Loucy (cell line): ENCODE measurements around the gene XXYLT1.

ENCODE experiments used
- H2AFZ ChIP-seq: fragments of 200-600 bp; sonication (generic); 2 replicates; pipeline ENCODE4 v1.6.0; 2016; ENCODE audit warnings: antibody characterized with exemption, mild to moderate bottlenecking, low read length, moderate library complexity
- H3F3A ChIP-seq: fragments of 200-600 bp; 2 replicates; pipeline ENCODE4 v1.6.0; 2016; ENCODE audit warnings: antibody characterized with exemption, low read depth, mild to moderate bottlenecking
- H3K27me3 ChIP-seq: fragments of 200-600 bp; sonication (generic); 2 replicates; pipeline ENCODE4 v1.6.1; 2014; ENCODE audit warnings: low read length, mild to moderate bottlenecking; ENCODE audit not compliant: insufficient read depth, poor library complexity, severe bottlenecking
- H3K36me3 ChIP-seq: fragments of 200-600 bp; sonication (generic); 2 replicates; pipeline ENCODE4 v1.6.1; 2016; ENCODE audit warnings: low read length; ENCODE audit not compliant: insufficient read depth
- H3K4me1 ChIP-seq: fragments of 200-600 bp; sonication (generic); 2 replicates; pipeline ENCODE4 v1.5.1; 2014; ENCODE audit warnings: low read length, mild to moderate bottlenecking; ENCODE audit not compliant: insufficient read depth, poor library complexity, severe bottlenecking
- H3K4me2 ChIP-seq: fragments of 200-600 bp; sonication (generic); 2 replicates; pipeline ENCODE4 v1.6.0; 2014; ENCODE audit warnings: antibody characterized with exemption, low read length, low read depth, mild to moderate bottlenecking; ENCODE audit not compliant: poor library complexity, severe bottlenecking
- H3K4me3 ChIP-seq: fragments of 200-600 bp; sonication (generic); 2 replicates; pipeline ENCODE4 v1.5.1; 2014; ENCODE audit warnings: low read length, mild to moderate bottlenecking, mixed read lengths; ENCODE audit not compliant: poor library complexity, severe bottlenecking
- H3K79me2 ChIP-seq: fragments of 200-600 bp; sonication (generic); 2 replicates; pipeline ENCODE4 v1.6.1; 2014; ENCODE audit warnings: low read length; ENCODE audit not compliant: insufficient read depth
- H3K9ac ChIP-seq: fragments of 200-600 bp; sonication (generic); 2 replicates; pipeline ENCODE4 v1.6.0; 2014; ENCODE audit warnings: mild to moderate bottlenecking, low read depth, low read length, moderate library complexity; ENCODE audit not compliant: poor library complexity, severe bottlenecking
- H3K9me2 ChIP-seq: fragments of 200-600 bp; sonication (generic); replicated peaks from 2 replicates; pipeline ENCODE4 v1.6.1; 2016; ENCODE audit warnings: low read depth, low read length, mixed read lengths
- H3K9me3 ChIP-seq: fragments of 200-600 bp; sonication (generic); 2 replicates; pipeline ENCODE4 v1.6.1; 2014; ENCODE audit warnings: mild to moderate bottlenecking, antibody characterized with exemption, low read length, low read depth; ENCODE audit not compliant: insufficient read depth
- H4K20me1 ChIP-seq: fragments of 200-600 bp; sonication (generic); 2 replicates; pipeline ENCODE4 v1.6.0; 2014; ENCODE audit warnings: antibody characterized with exemption, low read length, mild to moderate bottlenecking; ENCODE audit not compliant: insufficient read depth, poor library complexity, severe bottlenecking
- EZH2phosphoT487 ChIP-seq: fragments of 200-600 bp; IDR thresholded peaks from 2 replicates; pipeline ENCODE4 v1.6.1; 2018; ENCODE audit warnings: antibody characterized with exemption, mild to moderate bottlenecking, moderate library complexity, borderline replicate concordance
- TF ChIP-seq, protein P1 (sequence below): fragments of 200-600 bp; sonication (generic); conservative IDR thresholded peaks from 2 replicates; pipeline ENCODE4 v1.5.1; 2014; ENCODE audit warnings: mild to moderate bottlenecking, antibody characterized with exemption, low read length

The XXYLT1 gene

DNA sequence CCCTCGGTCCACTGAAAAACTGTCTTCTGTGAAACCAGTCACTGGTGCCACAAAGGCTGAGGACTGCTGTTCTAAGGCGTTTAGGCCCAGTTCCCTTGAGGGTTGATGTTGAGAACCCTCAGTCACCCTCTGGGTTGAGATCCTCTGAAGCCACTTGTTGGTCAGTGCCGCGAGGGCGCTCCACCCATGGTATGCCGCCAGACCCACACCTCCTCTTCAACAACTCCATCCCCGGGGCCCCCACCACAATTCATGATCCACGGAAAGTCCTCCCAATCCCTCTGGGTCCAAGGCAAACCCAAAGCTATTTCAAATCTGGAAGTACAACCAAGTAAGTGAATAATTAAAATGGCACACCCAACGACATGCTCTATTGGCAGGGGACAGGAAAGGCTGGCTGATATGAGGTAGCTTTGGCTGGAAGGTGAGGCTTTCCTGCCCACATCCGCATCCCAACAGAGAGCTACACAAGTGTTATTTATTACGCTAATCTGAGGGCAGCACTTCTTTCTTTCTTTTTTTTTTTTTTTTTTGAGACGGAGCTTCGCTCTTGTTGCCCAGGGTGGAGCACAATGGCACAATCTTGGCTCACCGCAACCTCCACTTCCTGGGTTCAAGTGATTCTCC is 58.1 kb downstream of the XXYLT1 start:
- H2AFZ ChIP-seq, result no peak overlapping the region

GRCh38 chr3:195212033-195212748 is 58.8 kb downstream of the XXYLT1 start:
- no peaks in the 10 kb centered on the region; the same call in 1 of the 2 replicates for H3K36me3 ChIP-seq
- H3K9me3 ChIP-seq, result no peaks in the 10 kb centered on the region
- no peak overlapping the region for H3K4me2 ChIP-seq
- H3K79me2 ChIP-seq, result peaks cover 34% of the 10 kb centered on the region; the same call in 1 of the 2 replicates
- H3K4me3 ChIP-seq, result no peak overlapping the region
- TF ChIP-seq EZH2phosphoT487, result no peak
- TF ChIP-seq, protein P1, sequence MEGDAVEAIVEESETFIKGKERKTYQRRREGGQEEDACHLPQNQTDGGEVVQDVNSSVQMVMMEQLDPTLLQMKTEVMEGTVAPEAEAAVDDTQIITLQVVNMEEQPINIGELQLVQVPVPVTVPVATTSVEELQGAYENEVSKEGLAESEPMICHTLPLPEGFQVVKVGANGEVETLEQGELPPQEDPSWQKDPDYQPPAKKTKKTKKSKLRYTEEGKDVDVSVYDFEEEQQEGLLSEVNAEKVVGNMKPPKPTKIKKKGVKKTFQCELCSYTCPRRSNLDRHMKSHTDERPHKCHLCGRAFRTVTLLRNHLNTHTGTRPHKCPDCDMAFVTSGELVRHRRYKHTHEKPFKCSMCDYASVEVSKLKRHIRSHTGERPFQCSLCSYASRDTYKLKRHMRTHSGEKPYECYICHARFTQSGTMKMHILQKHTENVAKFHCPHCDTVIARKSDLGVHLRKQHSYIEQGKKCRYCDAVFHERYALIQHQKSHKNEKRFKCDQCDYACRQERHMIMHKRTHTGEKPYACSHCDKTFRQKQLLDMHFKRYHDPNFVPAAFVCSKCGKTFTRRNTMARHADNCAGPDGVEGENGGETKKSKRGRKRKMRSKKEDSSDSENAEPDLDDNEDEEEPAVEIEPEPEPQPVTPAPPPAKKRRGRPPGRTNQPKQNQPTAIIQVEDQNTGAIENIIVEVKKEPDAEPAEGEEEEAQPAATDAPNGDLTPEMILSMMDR, result no peak
- peaks cover 2% of the 10 kb centered on the region for H4K20me1 ChIP-seq
- peaks cover 3% of the 10 kb centered on the region for H3K4me1 ChIP-seq
- H3K9me2 ChIP-seq, result no peaks in the 10 kb centered on the region
- no peaks in the 10 kb centered on the region for H3F3A ChIP-seq
- H2AFZ ChIP-seq, result no peak overlapping the region
- H3K27me3 ChIP-seq, result no peaks in the 10 kb centered on the region
- H3K9ac ChIP-seq, result no peak overlapping the region

More for the DNA sequence above, 58.1 kb downstream of the XXYLT1 start:
- no peaks in the 10 kb centered on the region for H3K9me3 ChIP-seq
- H3K4me2 ChIP-seq, result no peak overlapping the region
- no peak overlapping the region for H3K4me3 ChIP-seq
- TF ChIP-seq, protein P1, result no peak
- TF ChIP-seq EZH2phosphoT487, result no peak
- H3K9me2 ChIP-seq, result no peaks in the 10 kb centered on the region
- no peaks in the 10 kb centered on the region; the same call in 1 of the 2 replicates for H3K36me3 ChIP-seq
- H4K20me1 ChIP-seq, result peaks cover 2% of the 10 kb centered on the region
- no peak overlapping the region for H3K9ac ChIP-seq
- no peaks in the 10 kb centered on the region for H3K27me3 ChIP-seq
- peaks cover 1% of the 10 kb centered on the region for H3K4me1 ChIP-seq
- H3K79me2 ChIP-seq, result peaks cover 32% of the 10 kb centered on the region; the same call in 1 of the 2 replicates
- no peaks in the 10 kb centered on the region for H3F3A ChIP-seq

GRCh38 chr3:195210266-195210973 is 60.5 kb downstream of the XXYLT1 start:
- Histone ChIP-seq H4K20me1 (peaks cover 2% of the 10 kb centered on the region), H3K4me3 (no peak overlapping the region), H3K4me2 (no peak overlapping the region), H3K27me3 (no peaks in the 10 kb centered on the region), H3F3A (no peaks in the 10 kb centered on the region), H3K9me2 (no peaks in the 10 kb centered on the region), H3K4me1 (peaks cover 3% of the 10 kb centered on the region), H3K79me2 (peaks cover 34% of the 10 kb centered on the region; the same call in 1 of the 2 replicates), H3K9ac (no peak overlapping the region), H3K36me3 (no peaks in the 10 kb centered on the region; the same call in 1 of the 2 replicates), H2AFZ (no peak overlapping the region), H3K9me3 (no peaks in the 10 kb centered on the region)
- TF ChIP-seq, protein P1, result no peak
- no peak for TF ChIP-seq EZH2phosphoT487
